GOT3 (cell line): Measurements from ENCODE around the gene SLC28A1.
A peak's percentile ranks its signal among the peaks of the same experiment; 100 is the strongest.

Experiments used
- DNase-seq: peaks from one replicate; lab custom pipeline; 2025; ENCODE audit warnings: mixed read lengths; lab: John Stamatoyannopoulos, UW

Gene SLC28A1

DNA sequence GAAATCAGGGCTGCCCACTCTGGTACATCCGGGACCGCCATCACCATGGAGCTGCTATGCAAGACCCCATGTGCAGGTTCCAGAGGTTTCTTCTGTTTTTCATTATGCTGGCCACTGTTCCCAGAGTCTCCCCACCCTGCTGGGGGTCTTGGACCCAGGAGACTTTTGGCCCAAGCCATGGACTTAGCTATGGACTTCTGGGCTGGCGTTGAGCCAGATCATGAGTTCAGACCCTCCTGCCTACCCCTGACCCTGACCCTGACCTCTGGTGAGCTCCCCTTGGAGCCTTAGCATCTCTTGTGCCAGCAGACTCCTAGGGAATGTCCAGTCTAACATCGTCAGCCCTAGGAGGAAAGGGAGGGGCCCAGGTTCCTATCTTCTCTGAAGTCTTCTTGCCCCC, 25.3 kb downstream of the SLC28A1 start:
- no peak for DNase-seq

- no peak for DNase-seq
These were observed 26.6 kb downstream of the SLC28A1 start for GRCh38 chr15:84910928-84911623.

DNA sequence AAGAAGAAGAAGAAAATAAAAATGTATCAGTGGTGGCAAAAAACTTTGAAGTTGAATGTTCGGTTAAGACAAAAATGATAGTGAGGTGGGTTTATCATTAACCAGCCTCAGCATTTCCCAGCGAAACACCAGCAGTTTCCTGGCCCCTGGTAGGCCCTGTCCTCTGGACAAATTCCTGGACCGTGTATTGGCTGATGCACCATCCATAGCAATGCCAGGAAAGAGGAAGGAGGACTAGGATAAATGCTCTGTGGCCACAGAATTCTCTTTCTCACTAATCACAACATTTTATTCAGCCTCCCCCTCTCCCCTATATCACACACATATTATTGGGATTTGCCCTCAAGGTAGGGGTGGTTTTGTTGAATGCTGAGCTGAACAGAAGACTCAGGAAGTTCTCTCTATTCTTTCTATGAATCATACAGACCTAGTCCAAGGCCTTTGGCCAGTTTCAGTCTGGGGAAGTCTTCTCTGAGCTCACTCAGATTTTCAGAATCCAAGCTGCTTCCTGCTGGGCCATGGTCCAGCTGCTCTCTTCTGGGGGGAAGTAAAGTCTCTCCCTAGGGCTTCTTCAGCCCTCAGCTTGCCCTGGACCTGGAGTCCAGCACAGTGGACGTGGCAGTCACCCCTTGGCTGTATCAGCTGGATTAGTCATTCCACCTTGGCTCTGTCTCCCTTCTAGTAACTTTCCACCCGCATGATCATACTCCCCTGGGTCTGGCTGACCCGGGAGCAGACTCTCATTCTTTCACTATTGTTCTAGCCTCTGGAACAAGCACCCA, 27.6 kb downstream of the SLC28A1 start:
- peak; percentile 84 for DNase-seq

DNA sequence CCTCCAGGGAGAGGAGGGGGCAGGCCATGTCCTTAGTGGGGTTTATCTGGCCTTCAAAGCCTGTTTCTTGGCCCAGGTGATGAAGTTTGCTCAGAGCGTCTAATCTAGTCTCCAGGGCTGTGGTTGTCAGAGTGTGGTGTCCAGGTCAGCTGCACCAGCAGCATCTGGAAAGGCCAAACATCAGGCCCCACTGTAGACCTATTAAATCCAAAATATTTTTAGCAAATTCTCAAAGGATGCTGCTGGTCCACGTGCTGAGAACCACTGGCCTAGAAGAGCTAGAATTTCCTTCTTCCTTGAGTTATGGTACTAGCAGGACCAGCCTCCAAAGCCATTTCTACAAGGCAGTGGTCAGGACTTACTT, 28.9 kb downstream of the SLC28A1 start:
- no peak for DNase-seq

DNA sequence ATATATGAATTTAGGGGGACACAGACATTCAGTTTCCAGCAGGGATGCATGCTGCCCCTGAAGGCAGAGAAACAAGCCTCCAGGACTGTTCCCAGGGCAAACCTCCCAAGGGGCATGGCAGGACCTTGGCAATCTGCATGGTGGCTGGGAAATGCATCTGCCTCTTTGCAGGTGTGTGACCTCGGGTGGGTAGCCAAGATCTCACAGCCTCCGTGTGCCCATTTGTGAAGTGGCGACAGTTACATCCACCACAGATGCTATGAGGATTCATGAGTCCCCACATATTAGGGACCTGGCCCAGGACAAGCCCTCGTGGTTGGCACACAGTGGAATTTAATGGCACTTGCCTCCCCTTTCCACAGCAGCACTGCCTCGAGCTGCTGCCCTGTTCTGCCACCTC, 29.9 kb downstream of the SLC28A1 start:
- no peak for DNase-seq

DNA sequence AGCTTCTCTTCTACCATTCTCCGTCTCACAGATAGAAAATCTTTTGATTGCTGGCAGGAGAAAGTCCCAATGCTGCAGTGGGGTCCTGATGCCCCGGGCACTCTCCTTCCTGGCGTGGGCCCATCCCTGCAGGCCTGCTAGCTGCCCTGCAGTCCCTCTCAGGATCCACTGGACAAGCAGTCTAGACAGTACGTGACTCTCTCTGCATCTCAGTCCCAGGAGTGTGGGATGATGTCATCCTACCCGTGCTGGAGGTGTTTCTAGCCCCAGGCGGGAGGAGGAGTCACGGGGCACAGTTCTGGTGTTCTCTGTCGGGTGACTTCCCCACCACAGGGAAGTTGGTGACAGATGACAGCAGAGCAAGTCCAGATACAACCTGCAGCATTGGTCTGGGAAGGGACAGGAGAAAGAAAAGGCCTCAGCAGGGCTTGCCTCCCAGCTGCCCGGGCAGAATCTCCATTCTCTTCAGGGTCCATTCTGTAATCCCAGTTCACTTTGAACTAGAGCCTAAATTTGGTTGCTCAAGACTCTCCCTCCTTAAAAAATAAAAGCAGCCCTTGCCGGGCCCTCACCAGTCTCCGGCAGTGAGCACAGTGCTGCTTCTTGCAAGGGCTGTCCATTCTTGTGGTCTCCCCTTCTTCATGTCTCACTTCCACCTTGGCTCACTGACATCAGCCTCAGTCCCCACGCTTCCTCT, 30.6 kb downstream of the SLC28A1 start:
- DNase-seq, result peak; percentile 60

DNA sequence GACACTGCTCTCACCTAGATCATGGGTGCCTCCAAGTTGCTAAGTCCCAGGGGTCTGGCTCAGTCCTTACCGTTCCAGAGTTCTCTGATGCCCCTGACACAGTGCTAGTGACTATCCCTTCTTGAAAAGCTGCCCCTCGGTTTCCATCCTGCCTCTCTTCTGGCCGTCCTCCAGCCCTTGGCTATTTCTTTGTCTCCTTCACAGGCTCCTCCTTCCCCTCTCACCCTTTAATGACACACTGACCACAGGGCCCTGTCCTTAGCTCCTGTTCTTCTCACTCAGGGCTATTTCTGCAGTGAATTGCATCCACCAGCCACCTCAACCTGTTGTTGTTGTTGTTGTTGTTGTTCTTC, 31.1 kb downstream of the SLC28A1 start:
- DNase-seq, result no peak

- DNase-seq, result no peak
These were observed 33.0 kb downstream of the SLC28A1 start for GRCh38 chr15:84917452-84917851.

- DNase-seq, result no peak
These were observed 34.7 kb downstream of the SLC28A1 start for GRCh38 chr15:84919106-84919667.

GRCh38 chr15:84921121-84921520, 36.7 kb downstream of the SLC28A1 start:
- DNase-seq, result no peak

- DNase-seq, result no peak
These were observed 38.1 kb downstream of the SLC28A1 start for GRCh38 chr15:84922530-84922929.

GRCh38 chr15:84924077-84924731, 39.7 kb downstream of the SLC28A1 start:
- DNase-seq, result no peak

- DNase-seq, result peak; percentile 11
These were observed 40.5 kb downstream of the SLC28A1 start for GRCh38 chr15:84924821-84925569.

DNA sequence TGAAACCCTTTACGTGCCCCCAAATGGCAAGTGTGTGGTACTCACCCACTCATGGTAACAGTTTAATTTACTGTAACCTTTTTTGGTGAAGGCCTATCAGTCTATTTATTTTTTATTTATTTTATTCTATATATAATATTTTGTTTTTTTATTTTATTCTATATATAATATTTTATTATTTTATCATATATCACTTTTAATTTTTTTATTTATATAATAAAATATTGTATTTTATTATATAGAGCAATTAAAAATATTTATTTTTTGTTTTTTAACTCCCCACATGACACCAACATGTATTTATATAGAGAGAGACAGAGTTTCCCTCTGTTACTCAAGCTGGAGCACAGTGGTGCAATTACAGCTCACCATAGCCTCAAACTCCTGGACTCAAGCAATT, 41.4 kb downstream of the SLC28A1 start:
- no peak for DNase-seq

- no peak for DNase-seq
These were observed 42.2 kb downstream of the SLC28A1 start for GRCh38 chr15:84926491-84927230.

GRCh38 chr15:84928843-84929168, 44.3 kb downstream of the SLC28A1 start:
- no peak for DNase-seq

DNA sequence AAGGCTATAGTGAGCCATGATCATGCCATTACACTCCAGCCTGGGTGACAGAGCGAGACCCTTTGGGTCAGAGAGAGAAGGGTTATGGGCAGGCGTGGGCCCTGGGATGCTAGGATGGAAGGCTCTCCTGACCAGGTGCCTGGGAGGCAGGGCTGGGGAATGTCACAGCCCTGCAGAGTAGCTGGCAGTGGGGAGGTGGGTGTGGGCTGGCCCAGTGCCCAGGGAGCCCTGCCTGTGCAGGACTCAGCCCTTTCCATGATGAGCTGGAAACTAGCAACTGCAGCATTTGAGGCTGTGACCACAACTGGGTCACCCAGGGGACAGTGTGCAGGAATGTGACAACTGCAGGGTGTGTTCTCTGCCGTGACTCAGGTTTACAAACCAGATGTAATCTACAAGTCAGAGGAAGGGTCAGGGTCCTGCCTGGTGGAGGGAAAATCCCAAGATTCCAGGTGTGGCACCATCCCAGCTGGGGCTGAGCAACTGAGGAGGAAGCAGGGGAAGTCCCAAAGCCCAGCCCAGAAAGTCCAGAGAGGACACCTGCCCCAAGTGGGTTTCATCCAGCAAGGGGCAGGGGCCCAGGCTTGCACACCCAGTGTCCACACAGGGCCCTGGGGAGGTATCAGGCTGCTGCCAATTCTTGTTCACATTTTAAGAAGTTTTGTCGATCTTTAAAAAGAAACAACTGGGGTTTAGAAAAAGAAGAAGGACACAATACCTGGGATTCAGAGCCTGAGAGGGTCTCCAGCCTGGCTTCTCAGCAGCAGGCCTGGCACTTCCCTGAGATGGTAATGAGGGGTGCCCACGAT, 45.5 kb downstream of the SLC28A1 start:
- DNase-seq, result no peak

GRCh38 chr15:84934942-84935729, 50.7 kb downstream of the SLC28A1 start:
- no peak for DNase-seq

DNA sequence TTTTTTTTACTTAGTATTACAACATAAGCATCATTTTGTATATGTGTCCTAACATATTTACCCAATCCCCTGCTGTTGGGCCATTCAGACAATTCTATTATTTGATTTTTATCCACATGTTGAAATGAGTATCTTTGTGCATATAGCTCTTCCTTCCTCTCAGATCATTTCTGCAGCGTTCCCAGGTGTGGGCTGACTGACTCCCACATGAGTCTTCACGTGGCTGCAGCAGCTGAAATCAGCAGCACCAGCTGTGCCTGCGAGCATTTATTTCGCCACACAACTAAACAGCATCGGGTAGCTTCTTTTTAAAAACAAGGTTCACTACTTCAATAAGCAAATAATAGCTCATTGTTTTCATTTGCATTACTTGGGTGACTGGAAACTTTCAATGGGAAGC, 52.7 kb downstream of the SLC28A1 start:
- DNase-seq, result no peak
